HEK293 (cell line): Measurements from ENCODE around the gene FNDC5.
A peak's percentile ranks its signal among the peaks of the same experiment; 100 is the strongest.

Experiments
- CTCF ChIA-PET: fragments of 350-600 bp; formaldehyde crosslinking; extraction: SDS; loops from one replicate; lab custom pipeline; 2021; ENCODE audit warnings: antibody characterized with exemption; lab: Yijun Ruan, JAX
- POLR2A ChIA-PET: fragments of 300-600 bp; formaldehyde crosslinking; extraction: SDS; loops from one replicate; lab custom pipeline; 2020; ENCODE audit warnings: antibody characterized with exemption, inconsistent platforms; lab: Yijun Ruan, JAX
- H3K27ac ChIP-seq: fragments of 200-500 bp; sonication (Bioruptor generic); 2 replicates; pipeline ENCODE4 v1.5.1; 2014; ENCODE audit warnings: low read depth, low read length, control low read depth, inconsistent platforms; ENCODE audit errors: extremely low read depth
- H3K36me3 ChIP-seq, 2 experiments: fragments of 200-500 bp in 1 of 2; sonication (Bioruptor generic) in 1 of 2; 1 replicate in 1 of 2; 2 replicates in 1 of 2; pipeline ENCODE4 v1.5.1; 2014 to 2017; ENCODE audit warnings: inconsistent platforms in 2 of 2, low read length in 2 of 2; ENCODE audit not compliant: control insufficient read depth in 2 of 2, insufficient read depth in 1 of 2
- H3K4me1 ChIP-seq: fragments of 200-500 bp; sonication (Bioruptor generic); 2 replicates; pipeline ENCODE4 v1.5.1; 2014; ENCODE audit warnings: mild to moderate bottlenecking, low read length, inconsistent platforms; ENCODE audit not compliant: control insufficient read depth, insufficient read depth
- H3K4me3 ChIP-seq: 2 replicates; pipeline ENCODE4 v1.5.1; 2011; ENCODE audit warnings: low read depth, mild to moderate bottlenecking, control low read depth, low read length, moderate library complexity
- H3K9me3 ChIP-seq: fragments of 200-500 bp; sonication (Bioruptor generic); 2 replicates; pipeline ENCODE4 v1.5.1; 2014; ENCODE audit warnings: low read depth, low read length, inconsistent platforms; ENCODE audit not compliant: control insufficient read depth, insufficient read depth
- CTCF ChIP-seq: fragments of 450-650 bp; formaldehyde crosslinking; IDR thresholded peaks from 2 replicates; pipeline ENCODE4 v1.5.1; 2016; ENCODE audit warnings: missing biosample characterization, missing genetic modification characterization
- GLIS1 ChIP-seq: fragments of 450-650 bp; formaldehyde crosslinking; IDR thresholded peaks from 2 replicates; pipeline ENCODE4 v1.5.1; 2016; ENCODE audit warnings: missing biosample characterization, missing genetic modification characterization
- HOXC10 ChIP-seq: sonication (generic); formaldehyde crosslinking; IDR thresholded peaks from 2 replicates; pipeline ENCODE4 v1.8.1; 2023; ENCODE audit warnings: mild to moderate bottlenecking, missing genetic modification reagents
- RBAK ChIP-seq: fragments of 450-650 bp; formaldehyde crosslinking; IDR thresholded peaks from 2 replicates; pipeline ENCODE4 v1.5.1; 2016; ENCODE audit warnings: missing biosample characterization, missing genetic modification characterization
- REST ChIP-seq: fragments of 450-650 bp; formaldehyde crosslinking; IDR thresholded peaks from 2 replicates; pipeline ENCODE4 v1.5.1; 2016; ENCODE audit warnings: missing biosample characterization, missing genetic modification characterization
- SP2 ChIP-seq: fragments of 450-650 bp; formaldehyde crosslinking; IDR thresholded peaks from 2 replicates; pipeline ENCODE4 v1.5.1; 2016; ENCODE audit warnings: missing biosample characterization, missing genetic modification characterization
- SP3 ChIP-seq: fragments of 450-650 bp; formaldehyde crosslinking; IDR thresholded peaks from 2 replicates; pipeline ENCODE4 v1.5.1; 2016; ENCODE audit warnings: missing biosample characterization, missing genetic modification characterization
- ZFHX2 ChIP-seq: fragments of 450-650 bp; formaldehyde crosslinking; conservative IDR thresholded peaks from 2 replicates; pipeline ENCODE4 v1.5.1; 2016; ENCODE audit warnings: missing biosample characterization, missing genetic modification characterization
- ZFP3 ChIP-seq: fragments of 450-650 bp; formaldehyde crosslinking; IDR thresholded peaks from 2 replicates; pipeline ENCODE4 v1.5.1; 2016; ENCODE audit warnings: low read depth, missing biosample characterization, missing genetic modification characterization
- ZNF121 ChIP-seq: fragments of 450-650 bp; formaldehyde crosslinking; IDR thresholded peaks from 2 replicates; pipeline ENCODE4 v1.5.1; 2016; ENCODE audit warnings: missing biosample characterization, missing genetic modification characterization
- ZNF157 ChIP-seq: fragments of 450-650 bp; formaldehyde crosslinking; IDR thresholded peaks from 2 replicates; pipeline ENCODE4 v1.5.1; 2016; ENCODE audit warnings: missing biosample characterization, missing genetic modification characterization
- ZNF19 ChIP-seq: fragments of 450-650 bp; formaldehyde crosslinking; IDR thresholded peaks from 2 replicates; pipeline ENCODE4; 2016; ENCODE audit warnings: missing biosample characterization, missing genetic modification characterization, low read depth
- ZNF248 ChIP-seq: fragments of 450-650 bp; formaldehyde crosslinking; IDR thresholded peaks from 2 replicates; pipeline ENCODE4 v1.5.1; 2017; ENCODE audit warnings: missing biosample characterization, missing genetic modification characterization
- ZNF280C ChIP-seq: fragments of 450-650 bp; formaldehyde crosslinking; IDR thresholded peaks from 2 replicates; pipeline ENCODE4 v1.5.1; 2016; ENCODE audit warnings: missing biosample characterization, missing genetic modification characterization
- ZNF433 ChIP-seq: fragments of 450-650 bp; formaldehyde crosslinking; IDR thresholded peaks from 2 replicates; pipeline ENCODE4 v1.5.1; 2016; ENCODE audit warnings: missing biosample characterization, missing genetic modification characterization, low read depth
- ZNF692 ChIP-seq: fragments of 450-650 bp; formaldehyde crosslinking; IDR thresholded peaks from 2 replicates; pipeline ENCODE4 v1.5.1; 2016; ENCODE audit warnings: missing biosample characterization, missing genetic modification characterization
- ZNF701 ChIP-seq: fragments of 450-650 bp; formaldehyde crosslinking; IDR thresholded peaks from 2 replicates; pipeline ENCODE4 v1.5.1; 2016; ENCODE audit warnings: missing biosample characterization, missing genetic modification characterization
- ZSCAN23 ChIP-seq: fragments of 450-650 bp; formaldehyde crosslinking; IDR thresholded peaks from 2 replicates; pipeline ENCODE4 v1.5.1; 2016; ENCODE audit warnings: missing biosample characterization, missing genetic modification characterization
- ZXDB ChIP-seq: fragments of 450-650 bp; formaldehyde crosslinking; IDR thresholded peaks from 2 replicates; pipeline ENCODE4 v1.5.1; 2016; ENCODE audit warnings: missing biosample characterization, missing genetic modification characterization
- TF ChIP-seq, protein P1 (sequence below): IDR thresholded peaks from 2 replicates; pipeline ENCODE4 v1.6.1; 2011; ENCODE audit warnings: mild to moderate bottlenecking, low read depth, low read length, borderline replicate concordance
- TF ChIP-seq, protein P2 (sequence below): fragments of 450-650 bp; formaldehyde crosslinking; IDR thresholded peaks from 2 replicates; pipeline ENCODE4; 2016; ENCODE audit warnings: missing biosample characterization, missing genetic modification characterization

Gene FNDC5

DNA sequence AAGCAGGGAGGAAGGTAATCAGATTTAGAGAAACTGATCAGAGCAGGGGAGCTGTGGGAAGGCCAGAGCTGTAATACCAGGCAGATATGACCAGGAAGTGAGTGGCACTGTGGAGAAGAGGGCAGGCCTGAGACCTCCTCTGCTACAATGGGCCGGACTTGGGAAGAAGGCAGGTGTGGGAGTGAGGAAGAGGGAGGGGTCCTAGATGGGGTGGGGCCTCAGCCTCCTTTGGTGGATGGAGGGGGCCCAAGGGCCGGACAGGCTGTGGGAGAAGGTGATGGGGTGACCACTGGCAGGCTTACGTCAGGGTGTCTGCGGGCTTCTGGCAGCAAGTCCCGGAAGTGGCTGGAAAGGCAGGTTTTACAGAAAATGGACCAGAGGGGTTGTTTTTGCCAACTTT, 10.6 kb upstream of the FNDC5 start:
- no peaks in the 10 kb centered on the region for H3K4me1 ChIP-seq
- ChIA-PET CTCF (interaction anchor here (0.6 to 1.8 kb wide), 4 partner anchors 10 to 461 kb away, joined by 3 to 7 read pairs (median 4); no protein-coding TSS in a partner anchor), POLR2A (no interaction called here)
- peak; percentile 52 for TF ChIP-seq SP2 (tag by site-specific recombination)
- no peak for TF ChIP-seq ZFP3 (tag by site-specific recombination)
- TF ChIP-seq ZFHX2 (tag by site-specific recombination): 0 out of 2 replicates have a peak, but pooled peaks have one; percentile 6
- TF ChIP-seq ZNF692 (tag by site-specific recombination): no peak
- TF ChIP-seq, protein P1, sequence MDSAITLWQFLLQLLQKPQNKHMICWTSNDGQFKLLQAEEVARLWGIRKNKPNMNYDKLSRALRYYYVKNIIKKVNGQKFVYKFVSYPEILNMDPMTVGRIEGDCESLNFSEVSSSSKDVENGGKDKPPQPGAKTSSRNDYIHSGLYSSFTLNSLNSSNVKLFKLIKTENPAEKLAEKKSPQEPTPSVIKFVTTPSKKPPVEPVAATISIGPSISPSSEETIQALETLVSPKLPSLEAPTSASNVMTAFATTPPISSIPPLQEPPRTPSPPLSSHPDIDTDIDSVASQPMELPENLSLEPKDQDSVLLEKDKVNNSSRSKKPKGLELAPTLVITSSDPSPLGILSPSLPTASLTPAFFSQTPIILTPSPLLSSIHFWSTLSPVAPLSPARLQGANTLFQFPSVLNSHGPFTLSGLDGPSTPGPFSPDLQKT: no peak
- TF ChIP-seq ZXDB: no peak
- no peak for TF ChIP-seq RBAK (tag by site-specific recombination)
- TF ChIP-seq ZSCAN23: no peak
- peak; percentile 51 for TF ChIP-seq SP3 (tag by site-specific recombination)
- TF ChIP-seq REST: no peak
- TF ChIP-seq ZNF433: no peak
- no peak for TF ChIP-seq ZNF157 (tag by site-specific recombination)
- no peaks in the 10 kb centered on the region for H3K9me3 ChIP-seq
- H3K4me3 ChIP-seq: no peak overlapping the region
- H3K36me3 ChIP-seq: no peaks in the 10 kb centered on the region
- no peak overlapping the region for H3K27ac ChIP-seq

DNA sequence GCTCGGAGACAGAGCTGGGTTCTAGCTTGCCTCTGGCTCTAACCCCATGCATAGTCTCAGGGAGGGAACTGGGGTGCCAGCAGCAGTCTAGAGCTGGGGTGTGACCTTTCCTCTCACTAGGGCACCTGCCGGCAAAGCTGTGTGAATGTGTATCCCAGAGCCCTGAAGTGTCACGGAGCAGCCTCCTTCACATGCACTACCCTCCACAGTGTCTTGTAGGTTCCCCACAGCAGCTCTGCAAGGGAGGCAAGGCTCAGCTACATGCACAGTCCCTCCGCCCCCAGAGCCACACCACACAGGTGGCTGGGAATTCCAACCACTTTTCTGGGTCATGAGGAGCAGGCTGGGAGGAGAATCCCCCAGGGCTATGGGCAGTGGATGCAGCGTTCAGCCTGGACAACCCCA, 7.9 kb upstream of the FNDC5 start:
- no peaks in the 10 kb centered on the region for H3K9me3 ChIP-seq
- no peaks in the 10 kb centered on the region for H3K4me1 ChIP-seq
- TF ChIP-seq CTCF (tag by site-specific recombination) (no peak), ZNF19 (tag by site-specific recombination) (no peak), HOXC10 (CRISPR knock-in tag) (no peak), ZNF248 (no peak), GLIS1 (tag by site-specific recombination) (peak; percentile 78), ZNF280C (tag by site-specific recombination) (no peak), ZNF701 (tag by site-specific recombination) (no peak), ZNF121 (tag by site-specific recombination) (no peak)
- TF ChIP-seq, protein P2, sequence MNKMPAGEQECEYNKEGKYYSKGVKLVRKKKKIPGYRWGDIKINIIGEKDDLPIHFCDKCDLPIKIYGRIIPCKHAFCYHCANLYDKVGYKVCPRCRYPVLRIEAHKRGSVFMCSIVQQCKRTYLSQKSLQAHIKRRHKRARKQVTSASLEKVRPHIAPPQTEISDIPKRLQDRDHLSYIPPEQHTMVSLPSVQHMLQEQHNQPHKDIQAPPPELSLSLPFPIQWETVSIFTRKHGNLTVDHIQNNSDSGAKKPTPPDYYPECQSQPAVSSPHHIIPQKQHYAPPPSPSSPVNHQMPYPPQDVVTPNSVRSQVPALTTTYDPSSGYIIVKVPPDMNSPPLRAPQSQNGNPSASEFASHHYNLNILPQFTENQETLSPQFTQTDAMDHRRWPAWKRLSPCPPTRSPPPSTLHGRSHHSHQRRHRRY (tag by site-specific recombination): no peak
- TF ChIP-seq, all 188 proteins: peak for 1
- no peak overlapping the region for H3K27ac ChIP-seq
- POLR2A ChIA-PET: no interaction called here
- CTCF ChIA-PET: interaction anchor here (0.5 to 1.1 kb wide), 6 partner anchors 14 to 176 kb away, joined by 3 to 5 read pairs (median 3); no protein-coding TSS in a partner anchor
- H3K4me3 ChIP-seq: no peak overlapping the region
- no peaks in the 10 kb centered on the region for H3K36me3 ChIP-seq
